ENCODE results near the gene PAQR5.

Gene PAQR5

DNA sequence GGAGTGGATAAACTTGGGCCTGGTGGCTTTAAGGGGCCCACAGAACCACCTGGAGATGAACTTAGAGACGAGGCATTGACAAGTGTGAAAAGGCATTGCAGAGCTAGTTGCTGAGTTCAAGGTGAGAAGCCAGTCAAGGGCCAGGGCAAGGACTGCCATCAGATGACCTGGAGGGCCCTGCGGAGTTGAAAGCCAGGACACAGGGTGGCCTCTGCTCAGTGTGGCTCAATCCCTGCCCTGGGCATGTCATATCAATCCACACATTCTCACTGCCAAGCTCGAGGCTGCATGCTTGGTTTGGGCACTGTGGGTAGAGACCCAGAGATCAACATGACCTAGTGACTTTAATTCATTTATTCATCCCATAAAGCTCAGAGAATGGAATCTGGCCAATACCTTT lies 9.2 kb downstream of the PAQR5 start:
- Histone ChIP-seq H3K4me3 (no peak overlapping the region), H3K36me3 (ENCODE audit: insufficient read depth, low read length) (peaks cover 7% of the 10 kb centered on the region), H3K9ac (ENCODE audit: insufficient read length) (no peak overlapping the region), H3K9me3 (ENCODE audit: low read depth, low read length) (no peaks in the 10 kb centered on the region), H3K27ac (no peak overlapping the region)
- no peak for TF ChIP-seq POLR2AphosphoS5 (IDR thresholded peaks at IDR 0.05; ENCODE audit: borderline replicate concordance, low read depth, low read length)
- TF ChIP-seq EZH2 (IDR thresholded peaks at IDR 0.05): no peak
- no peak for DNase-seq (ENCODE audit: low read depth, low spot score)

DNA sequence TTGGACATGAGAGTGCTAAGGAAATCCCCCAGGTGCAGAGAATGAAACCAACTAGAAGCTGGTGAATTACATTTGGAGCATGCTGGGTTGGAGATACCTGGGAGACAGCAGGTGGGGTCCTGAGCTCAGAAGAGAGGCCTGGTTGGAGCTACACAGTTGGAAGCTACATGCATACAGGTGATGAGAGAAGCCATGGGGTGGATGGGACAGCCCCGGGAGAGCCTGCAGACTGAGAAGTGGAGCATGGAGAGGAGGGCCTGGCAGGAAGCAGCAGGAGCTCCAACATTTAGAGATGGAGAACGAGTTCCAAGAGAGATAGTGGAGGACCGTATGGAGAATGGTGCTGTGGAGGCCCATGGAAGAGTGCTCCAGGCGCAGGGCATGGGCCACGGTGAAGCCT lies 10.2 kb downstream of the PAQR5 start:
- TF ChIP-seq POLR2AphosphoS5 (IDR thresholded peaks at IDR 0.05; ENCODE audit: borderline replicate concordance, low read depth, low read length) (no peak), FOXP2 (optimal IDR thresholded peaks at IDR 0.05; ENCODE audit: control extremely low read depth, extremely low read length, insufficient read depth) (no peak), EZH2 (IDR thresholded peaks at IDR 0.05) (no peak)
- no peak overlapping the region for H3K4me3 ChIP-seq
- peaks cover 7% of the 10 kb centered on the region for H3K36me3 ChIP-seq (ENCODE audit: insufficient read depth, low read length)
- DNase-seq (ENCODE audit: low read depth, low spot score): no peak
- H3K9me3 ChIP-seq (ENCODE audit: low read depth, low read length): no peaks in the 10 kb centered on the region
- H3K27ac ChIP-seq: no peak overlapping the region
- H3K9ac ChIP-seq (ENCODE audit: insufficient read length): no peak overlapping the region

DNA sequence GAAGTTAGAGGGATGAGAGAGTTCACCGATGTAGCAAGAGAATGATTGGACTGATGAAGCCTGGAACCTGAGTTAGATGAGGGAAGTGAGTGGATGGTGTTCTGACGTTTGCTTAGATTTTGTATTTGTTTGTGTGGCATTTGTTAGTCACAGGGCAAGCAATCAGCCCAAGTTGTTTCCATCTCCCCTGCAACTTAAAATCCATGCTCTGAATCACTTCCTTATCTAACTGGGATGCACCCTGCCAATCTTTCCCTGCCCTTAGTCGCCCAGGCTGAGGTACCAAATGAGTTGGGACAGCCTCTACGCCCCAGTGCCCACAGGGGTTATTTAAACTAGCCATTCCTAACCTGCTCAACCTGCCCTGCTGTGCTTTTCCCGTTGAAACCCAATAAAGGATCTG lies 12.6 kb downstream of the PAQR5 start:
- Histone ChIP-seq H3K27ac (no peak overlapping the region), H3K9me3 (ENCODE audit: low read depth, low read length) (no peaks in the 10 kb centered on the region), H3K4me3 (no peak overlapping the region), H3K36me3 (ENCODE audit: insufficient read depth, low read length) (peaks cover 7% of the 10 kb centered on the region), H3K9ac (ENCODE audit: insufficient read length) (no peak overlapping the region)
- no peak for DNase-seq (ENCODE audit: low read depth, low spot score)
- TF ChIP-seq FOXP2 (optimal IDR thresholded peaks at IDR 0.05; ENCODE audit: control extremely low read depth, extremely low read length, insufficient read depth): no peak
- no peak for TF ChIP-seq EZH2 (IDR thresholded peaks at IDR 0.05)
- TF ChIP-seq POLR2AphosphoS5 (IDR thresholded peaks at IDR 0.05; ENCODE audit: borderline replicate concordance, low read depth, low read length): no peak

DNA sequence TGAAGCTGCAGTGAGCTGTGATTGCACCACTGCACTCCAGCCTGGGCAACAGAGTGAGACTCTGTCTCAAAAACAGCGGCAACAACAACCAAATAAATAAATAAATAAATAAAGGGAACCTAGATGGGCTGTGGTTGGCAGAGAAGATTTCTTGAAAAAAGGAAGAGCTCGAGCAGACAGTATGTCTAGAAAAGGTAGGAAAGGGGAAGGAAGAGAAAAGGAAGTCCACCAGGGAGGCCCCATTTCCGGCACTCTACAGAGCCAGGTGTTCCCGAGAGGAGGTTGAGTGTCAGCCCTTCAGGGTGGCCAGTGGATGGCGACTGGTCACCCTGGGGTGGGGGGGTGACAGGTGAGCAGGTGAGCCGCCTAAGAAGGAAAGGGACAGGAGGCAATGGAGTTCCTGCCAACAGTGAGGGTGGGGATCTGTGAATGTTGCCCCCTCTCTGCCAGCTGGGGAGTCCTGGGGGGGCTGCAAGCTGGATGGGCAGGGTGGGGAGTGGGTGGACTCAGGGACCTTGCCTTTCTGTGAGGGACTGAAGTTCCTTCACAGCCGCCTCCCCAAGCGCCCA lies 14.8 kb downstream of the PAQR5 start:
- H3K4me3 ChIP-seq: no peak overlapping the region
- no peaks in the 10 kb centered on the region for H3K36me3 ChIP-seq (ENCODE audit: insufficient read depth, low read length)
- TF ChIP-seq POLR2AphosphoS5 (IDR thresholded peaks at IDR 0.05; ENCODE audit: borderline replicate concordance, low read depth, low read length) (no peak), FOXP2 (optimal IDR thresholded peaks at IDR 0.05; ENCODE audit: control extremely low read depth, extremely low read length, insufficient read depth) (no peak), EZH2 (IDR thresholded peaks at IDR 0.05) (no peak)
- H3K9ac ChIP-seq (ENCODE audit: insufficient read length): no peak overlapping the region
- no peaks in the 10 kb centered on the region for H3K9me3 ChIP-seq (ENCODE audit: low read depth, low read length)
- no peak overlapping the region for H3K27ac ChIP-seq
- no peak for DNase-seq (ENCODE audit: low read depth, low spot score)

DNA sequence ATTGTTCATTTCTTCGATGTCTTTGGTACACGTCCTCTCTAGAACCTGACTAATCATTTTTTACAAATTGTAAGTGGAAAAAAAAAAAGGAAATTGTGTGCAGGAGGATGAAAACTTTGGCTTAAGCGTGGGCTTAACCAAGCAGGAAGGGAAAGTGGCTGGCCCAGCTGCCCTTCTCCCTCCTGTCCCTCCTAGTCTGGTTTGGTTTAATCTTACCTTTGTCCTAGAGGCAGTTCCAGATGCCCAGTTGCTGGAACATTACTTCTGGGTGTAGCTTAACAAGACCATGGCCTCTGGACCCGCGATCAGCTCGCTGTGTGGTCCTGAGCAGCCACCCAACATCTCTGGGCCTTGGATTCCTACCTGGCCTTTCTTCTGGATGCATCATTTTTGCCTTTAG lies 15.4 kb downstream of the PAQR5 start:
- Histone ChIP-seq H3K9ac (ENCODE audit: insufficient read length) (no peak overlapping the region), H3K9me3 (ENCODE audit: low read depth, low read length) (no peaks in the 10 kb centered on the region), H3K36me3 (ENCODE audit: insufficient read depth, low read length) (no peaks in the 10 kb centered on the region), H3K27ac (no peak overlapping the region), H3K4me3 (no peak overlapping the region)
- no peak for DNase-seq (ENCODE audit: low read depth, low spot score)
- no peak for TF ChIP-seq EZH2 (IDR thresholded peaks at IDR 0.05)

DNA sequence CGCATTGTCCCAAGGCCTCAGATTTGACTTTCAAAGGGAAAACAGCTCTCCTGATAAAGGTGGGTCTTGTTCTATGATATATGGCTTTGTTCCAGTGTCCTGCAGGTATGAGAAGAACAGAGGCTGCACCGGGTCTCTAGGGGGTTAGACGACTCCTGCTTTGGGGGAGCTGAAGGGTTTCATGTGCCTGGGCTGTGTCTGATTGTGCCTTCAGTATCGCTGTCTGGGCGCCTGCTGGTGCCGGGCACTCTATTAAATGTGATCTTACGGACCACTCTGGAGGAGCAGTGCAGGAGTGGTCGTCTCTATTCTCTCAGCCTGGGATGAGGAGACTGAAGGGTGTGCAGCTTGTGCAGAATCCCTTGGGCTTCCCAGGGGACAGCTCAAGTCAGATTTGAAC lies 16.0 kb downstream of the PAQR5 start:
- no peak overlapping the region for H3K4me3 ChIP-seq
- H3K36me3 ChIP-seq (ENCODE audit: insufficient read depth, low read length): no peaks in the 10 kb centered on the region
- no peaks in the 10 kb centered on the region for H3K9me3 ChIP-seq (ENCODE audit: low read depth, low read length)
- DNase-seq (ENCODE audit: low read depth, low spot score): no peak
- H3K9ac ChIP-seq (ENCODE audit: insufficient read length): no peak overlapping the region
- no peak overlapping the region for H3K27ac ChIP-seq
- TF ChIP-seq FOXP2 (optimal IDR thresholded peaks at IDR 0.05; ENCODE audit: control extremely low read depth, extremely low read length, insufficient read depth) (no peak), EZH2 (IDR thresholded peaks at IDR 0.05) (no peak), POLR2AphosphoS5 (IDR thresholded peaks at IDR 0.05; ENCODE audit: borderline replicate concordance, low read depth, low read length) (no peak)

DNA sequence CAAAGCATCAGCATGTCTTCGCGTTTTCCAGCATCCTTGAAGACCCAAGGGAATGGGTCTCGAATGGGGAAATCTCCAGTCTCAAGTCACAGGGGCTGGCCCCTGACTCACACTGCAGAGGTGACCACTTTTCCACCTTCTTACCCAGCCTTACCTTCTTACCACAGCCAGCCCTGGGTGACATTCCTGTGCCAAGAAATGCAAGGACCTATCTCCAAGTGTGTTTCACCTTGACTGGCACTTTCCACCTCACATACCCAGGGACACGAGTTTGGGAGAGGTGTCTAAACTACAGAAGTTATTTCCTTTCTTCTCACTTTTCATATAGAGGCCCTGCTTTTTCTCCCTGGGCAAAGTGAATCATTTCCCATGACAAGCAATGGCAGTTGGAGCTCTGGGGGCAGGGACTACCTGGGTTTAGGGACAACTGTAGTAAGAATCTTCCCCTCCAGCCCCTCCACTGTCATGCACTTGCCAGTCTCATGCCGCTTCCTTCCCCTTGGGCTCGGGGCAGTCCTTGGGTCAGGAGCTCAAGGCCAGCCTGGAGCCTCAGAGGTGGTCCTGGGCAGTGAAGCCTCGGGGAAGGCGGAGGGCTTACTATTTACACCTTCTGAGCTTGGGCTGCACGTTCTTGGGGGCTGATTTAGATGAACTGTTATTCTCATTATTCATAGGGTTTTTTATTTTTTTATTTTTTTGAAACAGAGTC lies 16.8 kb downstream of the PAQR5 start:
- no peak overlapping the region for H3K4me3 ChIP-seq
- no peak overlapping the region for H3K27ac ChIP-seq
- TF ChIP-seq FOXP2 (optimal IDR thresholded peaks at IDR 0.05; ENCODE audit: control extremely low read depth, extremely low read length, insufficient read depth) (no peak), POLR2AphosphoS5 (IDR thresholded peaks at IDR 0.05; ENCODE audit: borderline replicate concordance, low read depth, low read length) (no peak), EZH2 (IDR thresholded peaks at IDR 0.05) (no peak)
- no peaks in the 10 kb centered on the region for H3K9me3 ChIP-seq (ENCODE audit: low read depth, low read length)
- DNase-seq (ENCODE audit: low read depth, low spot score): no peak
- H3K9ac ChIP-seq (ENCODE audit: insufficient read length): no peak overlapping the region
- H3K36me3 ChIP-seq (ENCODE audit: insufficient read depth, low read length): no peaks in the 10 kb centered on the region

DNA sequence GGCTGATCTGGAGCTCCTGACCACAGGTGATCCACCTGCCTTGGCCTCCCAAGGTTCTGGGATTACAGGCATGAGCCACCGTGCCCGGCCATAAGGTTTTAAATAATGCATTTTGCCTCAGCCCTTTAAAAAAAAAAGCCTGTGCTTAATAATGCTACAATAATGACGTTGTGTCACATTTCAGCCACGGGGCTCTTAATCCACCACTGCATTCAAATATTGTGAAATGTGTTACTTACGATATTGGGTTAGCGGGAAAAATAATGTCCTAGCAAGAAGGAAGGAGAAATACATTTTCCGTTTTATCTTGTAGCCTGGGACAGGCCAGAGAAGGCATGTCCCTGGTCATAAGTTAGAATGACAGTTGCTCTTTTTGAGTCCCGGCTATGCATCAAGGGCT lies 17.6 kb downstream of the PAQR5 start:
- Histone ChIP-seq H3K4me3 (no peak overlapping the region), H3K9ac (ENCODE audit: insufficient read length) (no peak overlapping the region), H3K9me3 (ENCODE audit: low read depth, low read length) (no peaks in the 10 kb centered on the region), H3K27ac (no peak overlapping the region), H3K36me3 (ENCODE audit: insufficient read depth, low read length) (no peaks in the 10 kb centered on the region)
- DNase-seq (ENCODE audit: low read depth, low spot score): no peak
- TF ChIP-seq EZH2 (IDR thresholded peaks at IDR 0.05) (no peak), FOXP2 (optimal IDR thresholded peaks at IDR 0.05; ENCODE audit: control extremely low read depth, extremely low read length, insufficient read depth) (no peak)

DNA sequence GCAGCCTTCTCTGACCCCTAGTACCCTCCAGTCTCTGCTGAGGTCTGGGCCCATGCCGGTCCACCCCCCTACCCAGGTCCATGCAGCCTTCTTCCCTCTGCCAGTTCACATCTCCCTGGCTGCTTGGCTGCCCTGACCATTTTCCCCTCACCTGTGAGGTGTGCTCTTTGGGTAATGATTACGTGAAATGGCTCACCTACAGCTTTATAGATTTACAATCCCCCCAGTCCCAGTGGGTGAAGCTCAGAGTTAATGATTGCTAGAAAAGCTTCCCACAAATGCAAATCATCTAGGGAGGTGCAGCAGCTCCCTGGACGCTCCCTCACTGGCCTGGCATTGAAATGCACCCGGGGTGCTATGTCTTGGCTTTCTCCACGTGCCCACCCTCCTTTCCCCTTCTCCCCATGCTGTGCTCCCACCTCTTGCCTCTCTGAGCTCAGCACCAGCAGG lies 18.7 kb downstream of the PAQR5 start:
- no peaks in the 10 kb centered on the region for H3K9me3 ChIP-seq (ENCODE audit: low read depth, low read length)
- no peak overlapping the region for H3K27ac ChIP-seq
- no peak for DNase-seq (ENCODE audit: low read depth, low spot score)
- no peak overlapping the region for H3K9ac ChIP-seq (ENCODE audit: insufficient read length)
- no peaks in the 10 kb centered on the region for H3K36me3 ChIP-seq (ENCODE audit: insufficient read depth, low read length)
- no peak for TF ChIP-seq EZH2 (IDR thresholded peaks at IDR 0.05)
- TF ChIP-seq FOXP2 (optimal IDR thresholded peaks at IDR 0.05; ENCODE audit: control extremely low read depth, extremely low read length, insufficient read depth): no peak
- TF ChIP-seq POLR2AphosphoS5 (IDR thresholded peaks at IDR 0.05; ENCODE audit: borderline replicate concordance, low read depth, low read length): no peak
- no peak overlapping the region for H3K4me3 ChIP-seq

Measured in SK-N-MC (cell line).